GM19328 (cell line): ENCODE measurements around the gene BDP1.
"Not testable (repeated sequence)": the region's sequence is repeated elsewhere in the genome, so short reads cannot be mapped to it uniquely, and the experiment has no call there.

Source experiments
- ATAC-seq: cut with Tn5 transposase; IDR thresholded peaks from one replicate; pipeline ENCODE4 v1.9.1; 2021; ENCODE audit warnings: mild to moderate bottlenecking, moderate library complexity; ENCODE audit not compliant: unreplicated experiment

The BDP1 gene

GRCh38 chr5:71609916-71610315 is 154.5 kb downstream of the BDP1 start:
- ATAC-seq: not testable (repeated sequence)

DNA sequence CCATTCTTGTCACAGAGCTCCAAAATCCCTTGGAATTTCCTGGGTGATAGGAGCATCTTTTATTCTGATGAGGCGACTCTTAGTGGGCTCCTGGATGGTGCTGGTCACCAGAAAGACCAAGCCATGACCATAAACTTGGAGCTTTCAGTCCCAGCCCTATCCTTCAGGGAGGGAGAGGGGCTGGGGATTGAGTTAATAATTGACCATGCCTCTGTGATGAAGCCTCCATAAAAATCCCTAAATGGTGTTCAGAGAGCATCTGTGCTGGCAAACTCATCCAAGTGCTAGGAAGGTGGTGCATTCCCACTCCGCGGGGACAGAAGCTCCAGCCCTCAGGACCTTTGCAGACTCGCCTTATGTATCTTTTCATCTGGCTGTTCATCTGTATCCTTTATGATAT is 160.4 kb downstream of the BDP1 start:
- no peak for ATAC-seq
